HCT116 (cell line): Measurements from ENCODE around the gene MYO1B. TPM values are rescaled to one million over a fixed set of nuclear protein-coding genes. Genes with fewer than 3 reads are reported as not detected.

Experiments used
- ATAC-seq: fragments of 200-7000 bp; cut with Tn5 transposase; 2 replicates; pipeline ENCODE4 v1.9.1; 2020; ENCODE audit warnings: mild to moderate bottlenecking, moderate library complexity
- BruUV-seq: library from RNA; stranded (reverse); fragments of 400-500 nt; replicated peaks from 2 replicates; lab custom pipeline; 2021; lab: Mats Ljungman, UMichigan
- CTCF ChIA-PET: fragments of 300-600 bp; sonication (Branson Sonifier 250); formaldehyde crosslinking; loops from one replicate; lab custom pipeline; 2021; ENCODE audit warnings: antibody characterized with exemption; lab: Charles Lee
- POLR2A ChIA-PET: fragments of 300-600, 350-600 bp; sonication (Branson Sonifier 250); formaldehyde crosslinking; loops from one replicate; lab custom pipeline; 2021; ENCODE audit warnings: antibody characterized with exemption; lab: Charles Lee
- RAD21 ChIA-PET, 2 experiments: fragments of 300-600 bp; sonication (Branson Sonifier 250); formaldehyde crosslinking; loops; one replicate each; lab custom pipeline; 2023; ENCODE audit warnings: low total read pairs in 2 of 2; ENCODE audit not compliant: uncharacterized antibody in 2 of 2, unreplicated experiment in 2 of 2, low non-redundant PET in 1 of 2; lab: Charles Lee
- DNase-seq: peaks from one replicate; pipeline ENCODE4 v3.0.0-alpha.2; 2010; ENCODE audit warnings: low read depth, low spot score
- H2AFZ ChIP-seq: fragments of 200-600 bp; shearing (Covaris generic), sonication (generic); 2 replicates; pipeline ENCODE4 v1.6.1; 2017; ENCODE audit warnings: low read depth, mixed run types, mixed read lengths, antibody characterized with exemption, low read length; ENCODE audit not compliant: poor library complexity, severe bottlenecking
- H3K27ac ChIP-seq: 2 replicates; pipeline ENCODE4 v1.5.1; 2012; ENCODE audit warnings: low read depth, low read length
- H3K27me3 ChIP-seq: fragments of 200-600 bp; sonication (generic); 2 replicates; pipeline ENCODE4 v1.6.1; 2016; ENCODE audit warnings: mixed run types, low read length, mixed read lengths; ENCODE audit not compliant: insufficient read depth
- H3K36me3 ChIP-seq, 2 experiments: fragments of 200-500 bp in 1 of 2; fragments of 200-600 bp in 1 of 2; sonication (Bioruptor generic) in 1 of 2; sonication (generic) in 1 of 2; 2 replicates each; pipeline versions ENCODE4 v1.5.1 to v1.6.1; 2014 to 2016; ENCODE audit warnings: low read length in 2 of 2, inconsistent platforms in 1 of 2, mixed read lengths in 1 of 2, mixed run types in 1 of 2; ENCODE audit not compliant: insufficient read depth in 2 of 2, control insufficient read depth in 1 of 2
- H3K4me1 ChIP-seq, 2 experiments: fragments of 200-600 bp in 1 of 2; sonication (generic) in 1 of 2; 2 replicates each; pipeline versions ENCODE4 v1.5.1 to v1.6.1; 2012 to 2017; ENCODE audit warnings: low read length in 2 of 2, inconsistent platforms in 1 of 2, mild to moderate bottlenecking in 1 of 2, mixed read lengths in 1 of 2, mixed run types in 1 of 2, moderate library complexity in 1 of 2; ENCODE audit not compliant: insufficient read depth in 2 of 2, control insufficient read depth in 1 of 2
- H3K4me2 ChIP-seq: fragments of 200-600 bp; sonication (generic); 2 replicates; pipeline ENCODE4 v1.6.1; 2017; ENCODE audit warnings: mixed run types, low read length, mixed read lengths
- H3K4me3 ChIP-seq, 2 experiments: fragments of 200-600 bp in 1 of 2; sonication (generic) in 1 of 2; replicated peaks in 1 of 2; 2 replicates each; pipeline ENCODE4 v1.5.1; 2011 to 2016; ENCODE audit warnings: low read length in 2 of 2, control low read depth in 1 of 2, low read depth in 1 of 2, mild to moderate bottlenecking in 1 of 2, mixed read lengths in 1 of 2, mixed run types in 1 of 2
- H3K79me2 ChIP-seq: fragments of 200-600 bp; sonication (generic); 2 replicates; pipeline ENCODE4 v1.6.1; 2017; ENCODE audit warnings: mild to moderate bottlenecking, mixed run types, low read length, moderate library complexity, mixed read lengths; ENCODE audit not compliant: insufficient read depth
- H3K9ac ChIP-seq: fragments of 200-600 bp; sonication (generic); 2 replicates; pipeline ENCODE4 v1.6.1; 2016; ENCODE audit warnings: low read length, mixed read lengths
- H3K9me2 ChIP-seq: fragments of 200-600 bp; sonication (generic), shearing (Covaris generic); 2 replicates; pipeline ENCODE4 v1.6.1; 2017; ENCODE audit warnings: mixed run types, mild to moderate bottlenecking, moderate library complexity; ENCODE audit not compliant: insufficient read depth
- H3K9me3 ChIP-seq, 2 experiments: fragments of 200-500 bp in 1 of 2; fragments of 200-600 bp in 1 of 2; sonication (Bioruptor generic) in 1 of 2; sonication (generic) in 1 of 2; 2 replicates each; pipeline ENCODE4 v1.6.1; 2014 to 2017; ENCODE audit warnings: low read length in 2 of 2, mixed read lengths in 2 of 2, inconsistent platforms in 1 of 2, low read depth in 1 of 2, mild to moderate bottlenecking in 1 of 2, mixed run types in 1 of 2, moderate library complexity in 1 of 2; ENCODE audit not compliant: control insufficient read depth in 1 of 2, insufficient read depth in 1 of 2
- H4K20me1 ChIP-seq: fragments of 200-600 bp; sonication (generic), shearing (Covaris generic); 2 replicates; pipeline ENCODE4 v1.6.1; 2017; ENCODE audit warnings: mixed run types, mild to moderate bottlenecking, moderate library complexity; ENCODE audit not compliant: insufficient read depth
- CEBPB ChIP-seq: IDR thresholded peaks from 2 replicates; pipeline ENCODE4 v1.6.1; 2012; ENCODE audit warnings: low read depth
- CTCF ChIP-seq, 3 experiments: fragments of 200-600 bp in 1 of 3; sonication (generic) in 1 of 3; IDR thresholded peaks in 2 of 3; conservative IDR thresholded peaks in 1 of 3; 2 replicates each; pipeline ENCODE4 v1.5.1; 2012 to 2017; ENCODE audit warnings: low read depth in 2 of 3, low read length in 2 of 3, antibody characterized with exemption in 1 of 3, borderline replicate concordance in 1 of 3, control low read depth in 1 of 3, mild to moderate bottlenecking in 1 of 3, mixed read lengths in 1 of 3, mixed run types in 1 of 3, moderate library complexity in 1 of 3; ENCODE audit not compliant: insufficient read depth in 1 of 3
- EGR1 ChIP-seq: IDR thresholded peaks from 2 replicates; pipeline ENCODE4 v1.6.1; 2012; ENCODE audit warnings: low read depth
- ELF1 ChIP-seq: IDR thresholded peaks from 2 replicates; pipeline ENCODE4 v1.6.1; 2012; ENCODE audit warnings: low read depth, borderline replicate concordance
- JUND ChIP-seq: IDR thresholded peaks from 2 replicates; pipeline ENCODE4 v1.6.1; 2012
- POLR2A ChIP-seq: IDR thresholded peaks from 2 replicates; pipeline ENCODE4 v1.7.0; 2011; ENCODE audit warnings: borderline replicate concordance; ENCODE audit not compliant: insufficient read depth, insufficient read length; ENCODE audit errors: extremely low read depth
- RAD21 ChIP-seq: IDR thresholded peaks from 2 replicates; pipeline ENCODE4 v1.6.1; 2012; ENCODE audit warnings: low read depth, mild to moderate bottlenecking
- SIN3A ChIP-seq: IDR thresholded peaks from 2 replicates; pipeline ENCODE4 v1.6.1; 2012; ENCODE audit warnings: low read depth
- SRF ChIP-seq: IDR thresholded peaks from 2 replicates; pipeline ENCODE4 v1.6.1; 2012; ENCODE audit warnings: low read depth
- TCF7L2 ChIP-seq: IDR thresholded peaks from 2 replicates; pipeline ENCODE4 v1.7.0; 2011; ENCODE audit warnings: borderline replicate concordance, inconsistent platforms; ENCODE audit not compliant: insufficient read depth, insufficient read length; ENCODE audit errors: extremely low read depth
- YY1 ChIP-seq: IDR thresholded peaks from 2 replicates; pipeline ENCODE4 v1.6.1; 2011; ENCODE audit warnings: low read length, low read depth, moderate library complexity, mild to moderate bottlenecking; ENCODE audit not compliant: insufficient replicate concordance; ENCODE audit errors: extremely low read depth
- ZNF274 ChIP-seq: fragments of 200-500 bp; sonication (Bioruptor generic); IDR thresholded peaks from 2 replicates; pipeline ENCODE4 v1.6.1; 2014; ENCODE audit warnings: mild to moderate bottlenecking, low read depth, low read length, inconsistent platforms
- intact Hi-C: fragments of 100-400 bp; cut with micrococcal nuclease; formaldehyde crosslinking; loops from 2 replicates; pipeline ENCODE4 v1.10.0; 2022
- total RNA-seq: library from RNA; stranded (reverse); gene quantifications from one replicate; pipeline ENCODE4 v1.2.1, GENCODE V29; 2021; ENCODE audit not compliant: unreplicated experiment
- TF ChIP-seq, protein P1 (sequence below): IDR thresholded peaks from 2 replicates; pipeline ENCODE4 v1.6.1; 2012
- TF ChIP-seq, protein P2 (sequence below): IDR thresholded peaks from 2 replicates; pipeline ENCODE4 v1.6.1; 2012; ENCODE audit warnings: low read depth

MYO1B gene
- total RNA-seq, 1 experiment from 2014 or later: 51.7 TPM

GRCh38 chr2:191200910-191201309, 44.3 kb upstream of the MYO1B start:
- no peak overlapping the region for H3K27ac ChIP-seq
- no peaks in the 10 kb centered on the region for H3K36me3 ChIP-seq
- ChIA-PET CTCF (interaction anchor here (1.5 kb wide), 1 partner anchor 18 kb away, joined by 3 read pairs; no protein-coding TSS in a partner anchor), POLR2A (no interaction called here), RAD21 (no interaction called here)
- DNase-seq: no peak
- no peak for ATAC-seq
- H3K4me2 ChIP-seq: no peak overlapping the region
- no peak overlapping the region for H2AFZ ChIP-seq
- H3K4me3 ChIP-seq: no peak overlapping the region
- no peaks in the 10 kb centered on the region for H3K27me3 ChIP-seq
- no peaks in the 10 kb centered on the region for H3K9me3 ChIP-seq
- H3K4me1 ChIP-seq: no peaks in the 10 kb centered on the region
- no peak overlapping the region for H3K9ac ChIP-seq
- no peaks in the 10 kb centered on the region for H4K20me1 ChIP-seq
- H3K79me2 ChIP-seq: no peaks in the 10 kb centered on the region
- no TSS peak for BruUV-seq
- H3K9me2 ChIP-seq: no peaks in the 10 kb centered on the region
- intact Hi-C loops: no loop called here
- TF ChIP-seq, protein P1, sequence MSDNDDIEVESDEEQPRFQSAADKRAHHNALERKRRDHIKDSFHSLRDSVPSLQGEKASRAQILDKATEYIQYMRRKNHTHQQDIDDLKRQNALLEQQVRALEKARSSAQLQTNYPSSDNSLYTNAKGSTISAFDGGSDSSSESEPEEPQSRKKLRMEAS: no peak
- no peak for TF ChIP-seq SIN3A
- TF ChIP-seq ELF1: no peak
- no peak for TF ChIP-seq TCF7L2

GRCh38 chr2:191202209-191202721, 42.9 kb upstream of the MYO1B start:
- Histone ChIP-seq H3K79me2 (no peaks in the 10 kb centered on the region), H3K27me3 (no peaks in the 10 kb centered on the region), H3K4me1 (no peaks in the 10 kb centered on the region), H3K9me3 (no peaks in the 10 kb centered on the region), H3K4me3 (no peak overlapping the region), H3K4me2 (no peak overlapping the region), H4K20me1 (no peaks in the 10 kb centered on the region), H2AFZ (no peak overlapping the region), H3K36me3 (no peaks in the 10 kb centered on the region), H3K27ac (no peak overlapping the region), H3K9ac (no peak overlapping the region), H3K9me2 (no peaks in the 10 kb centered on the region)
- BruUV-seq: no TSS peak
- POLR2A ChIA-PET: no interaction called here
- intact Hi-C loops: no loop called here
- RAD21 ChIA-PET: no interaction called here
- no peak for DNase-seq
- CTCF ChIA-PET: interaction anchor here (1.5 kb wide), 1 partner anchor 16 kb away, joined by 3 read pairs; no protein-coding TSS in a partner anchor
- ATAC-seq: no peak
- no peak for TF ChIP-seq CEBPB
- TF ChIP-seq TCF7L2: no peak
- no peak for TF ChIP-seq EGR1
- no peak for TF ChIP-seq RAD21
- no peak for TF ChIP-seq JUND
- no peak for TF ChIP-seq ZNF274
- no peak for TF ChIP-seq SRF
- TF ChIP-seq POLR2A: no peak
- TF ChIP-seq, protein P2, sequence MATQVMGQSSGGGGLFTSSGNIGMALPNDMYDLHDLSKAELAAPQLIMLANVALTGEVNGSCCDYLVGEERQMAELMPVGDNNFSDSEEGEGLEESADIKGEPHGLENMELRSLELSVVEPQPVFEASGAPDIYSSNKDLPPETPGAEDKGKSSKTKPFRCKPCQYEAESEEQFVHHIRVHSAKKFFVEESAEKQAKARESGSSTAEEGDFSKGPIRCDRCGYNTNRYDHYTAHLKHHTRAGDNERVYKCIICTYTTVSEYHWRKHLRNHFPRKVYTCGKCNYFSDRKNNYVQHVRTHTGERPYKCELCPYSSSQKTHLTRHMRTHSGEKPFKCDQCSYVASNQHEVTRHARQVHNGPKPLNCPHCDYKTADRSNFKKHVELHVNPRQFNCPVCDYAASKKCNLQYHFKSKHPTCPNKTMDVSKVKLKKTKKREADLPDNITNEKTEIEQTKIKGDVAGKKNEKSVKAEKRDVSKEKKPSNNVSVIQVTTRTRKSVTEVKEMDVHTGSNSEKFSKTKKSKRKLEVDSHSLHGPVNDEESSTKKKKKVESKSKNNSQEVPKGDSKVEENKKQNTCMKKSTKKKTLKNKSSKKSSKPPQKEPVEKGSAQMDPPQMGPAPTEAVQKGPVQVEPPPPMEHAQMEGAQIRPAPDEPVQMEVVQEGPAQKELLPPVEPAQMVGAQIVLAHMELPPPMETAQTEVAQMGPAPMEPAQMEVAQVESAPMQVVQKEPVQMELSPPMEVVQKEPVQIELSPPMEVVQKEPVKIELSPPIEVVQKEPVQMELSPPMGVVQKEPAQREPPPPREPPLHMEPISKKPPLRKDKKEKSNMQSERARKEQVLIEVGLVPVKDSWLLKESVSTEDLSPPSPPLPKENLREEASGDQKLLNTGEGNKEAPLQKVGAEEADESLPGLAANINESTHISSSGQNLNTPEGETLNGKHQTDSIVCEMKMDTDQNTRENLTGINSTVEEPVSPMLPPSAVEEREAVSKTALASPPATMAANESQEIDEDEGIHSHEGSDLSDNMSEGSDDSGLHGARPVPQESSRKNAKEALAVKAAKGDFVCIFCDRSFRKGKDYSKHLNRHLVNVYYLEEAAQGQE: no peak
- TF ChIP-seq SIN3A: no peak
- TF ChIP-seq CTCF (IDR thresholded peaks at IDR 0.05 in 2 of 3, conservative IDR thresholded peaks at IDR 0.05 in 1 of 3; ENCODE audit: borderline replicate concordance in 1 of 3, insufficient read depth in 1 of 3, low read depth in 2 of 3, low read length in 2 of 3): no peak
- no peak for TF ChIP-seq YY1
